Measurements from ENCODE around the gene ASB4.

DNA sequence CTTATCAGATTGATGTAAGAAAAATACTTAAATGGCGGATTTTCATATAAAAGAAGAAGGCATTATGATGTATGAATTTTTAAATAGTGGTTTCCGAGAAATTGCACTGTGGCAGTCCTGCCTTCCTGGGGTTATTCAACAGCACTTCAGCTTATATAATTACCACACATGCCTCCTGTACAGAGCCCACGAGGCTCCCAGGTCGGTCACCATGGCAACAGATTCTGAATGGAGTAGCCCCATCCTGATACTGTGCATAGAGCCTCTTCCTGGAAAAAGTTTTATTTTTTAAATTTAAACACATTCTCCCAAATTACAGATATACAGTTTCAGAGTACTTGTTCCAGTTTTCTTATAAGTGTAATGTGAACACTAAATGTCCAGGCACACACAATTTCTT, 15.9 kb upstream of the ASB4 start:
- TF ChIP-seq, protein P1, sequence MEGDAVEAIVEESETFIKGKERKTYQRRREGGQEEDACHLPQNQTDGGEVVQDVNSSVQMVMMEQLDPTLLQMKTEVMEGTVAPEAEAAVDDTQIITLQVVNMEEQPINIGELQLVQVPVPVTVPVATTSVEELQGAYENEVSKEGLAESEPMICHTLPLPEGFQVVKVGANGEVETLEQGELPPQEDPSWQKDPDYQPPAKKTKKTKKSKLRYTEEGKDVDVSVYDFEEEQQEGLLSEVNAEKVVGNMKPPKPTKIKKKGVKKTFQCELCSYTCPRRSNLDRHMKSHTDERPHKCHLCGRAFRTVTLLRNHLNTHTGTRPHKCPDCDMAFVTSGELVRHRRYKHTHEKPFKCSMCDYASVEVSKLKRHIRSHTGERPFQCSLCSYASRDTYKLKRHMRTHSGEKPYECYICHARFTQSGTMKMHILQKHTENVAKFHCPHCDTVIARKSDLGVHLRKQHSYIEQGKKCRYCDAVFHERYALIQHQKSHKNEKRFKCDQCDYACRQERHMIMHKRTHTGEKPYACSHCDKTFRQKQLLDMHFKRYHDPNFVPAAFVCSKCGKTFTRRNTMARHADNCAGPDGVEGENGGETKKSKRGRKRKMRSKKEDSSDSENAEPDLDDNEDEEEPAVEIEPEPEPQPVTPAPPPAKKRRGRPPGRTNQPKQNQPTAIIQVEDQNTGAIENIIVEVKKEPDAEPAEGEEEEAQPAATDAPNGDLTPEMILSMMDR (IDR thresholded peaks at IDR 0.05 in 8 of 11, conservative IDR thresholded peaks at IDR 0.05 in 3 of 11) = no peak
- TF ChIP-seq POLR2A (IDR thresholded peaks at IDR 0.05) = no peak

Measured in spleen (tissue), 7 donors.